NB4 (cell line): ENCODE results near the gene ARHGAP1.

ENCODE experiments used
- POLR2A ChIP-seq: IDR thresholded peaks from 2 replicates; pipeline ENCODE4 v1.6.1; 2011; ENCODE audit warnings: mild to moderate bottlenecking; ENCODE audit not compliant: insufficient read length; ENCODE audit errors: extremely low read depth
- TF ChIP-seq, protein P1 (sequence below): IDR thresholded peaks from one replicate; pipeline ENCODE4 v1.5.1; 2012; ENCODE audit warnings: low read depth, low read length

DNA sequence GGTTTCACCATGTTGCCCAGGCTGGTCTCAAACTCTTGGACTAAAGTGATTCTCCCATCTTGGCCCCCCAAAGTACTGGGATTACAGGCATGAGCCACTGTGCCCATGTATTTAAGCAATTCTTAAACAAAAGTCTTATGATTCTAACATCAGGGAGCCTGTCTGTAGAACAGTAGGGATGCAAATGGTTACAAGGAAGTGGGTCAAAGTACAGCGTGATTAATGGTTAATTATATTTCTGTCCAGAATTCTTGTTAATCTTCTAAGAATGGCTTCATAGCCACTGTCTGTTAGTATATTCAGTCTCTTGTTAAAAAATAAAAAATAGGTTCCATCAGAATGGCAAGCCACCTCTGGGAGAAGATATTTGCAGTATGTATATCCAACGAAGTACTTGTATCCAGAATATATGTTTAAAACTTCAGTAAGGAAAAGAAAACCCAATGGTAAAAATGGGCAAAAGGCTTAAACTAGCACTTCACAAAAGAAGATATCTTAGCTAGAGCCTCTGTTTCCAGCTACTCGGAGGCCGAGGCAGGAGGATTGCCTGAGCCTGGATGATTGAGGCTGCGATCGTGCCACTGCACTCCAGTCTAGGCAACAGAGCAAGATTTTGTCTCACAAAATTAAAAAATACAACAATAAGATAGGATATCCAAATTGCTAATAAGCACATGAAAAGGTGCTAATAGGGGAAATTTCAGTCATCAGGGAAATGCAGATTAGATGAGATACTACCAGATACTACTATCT, 60.2 kb downstream of the ARHGAP1 start:
- TF ChIP-seq, protein P1, sequence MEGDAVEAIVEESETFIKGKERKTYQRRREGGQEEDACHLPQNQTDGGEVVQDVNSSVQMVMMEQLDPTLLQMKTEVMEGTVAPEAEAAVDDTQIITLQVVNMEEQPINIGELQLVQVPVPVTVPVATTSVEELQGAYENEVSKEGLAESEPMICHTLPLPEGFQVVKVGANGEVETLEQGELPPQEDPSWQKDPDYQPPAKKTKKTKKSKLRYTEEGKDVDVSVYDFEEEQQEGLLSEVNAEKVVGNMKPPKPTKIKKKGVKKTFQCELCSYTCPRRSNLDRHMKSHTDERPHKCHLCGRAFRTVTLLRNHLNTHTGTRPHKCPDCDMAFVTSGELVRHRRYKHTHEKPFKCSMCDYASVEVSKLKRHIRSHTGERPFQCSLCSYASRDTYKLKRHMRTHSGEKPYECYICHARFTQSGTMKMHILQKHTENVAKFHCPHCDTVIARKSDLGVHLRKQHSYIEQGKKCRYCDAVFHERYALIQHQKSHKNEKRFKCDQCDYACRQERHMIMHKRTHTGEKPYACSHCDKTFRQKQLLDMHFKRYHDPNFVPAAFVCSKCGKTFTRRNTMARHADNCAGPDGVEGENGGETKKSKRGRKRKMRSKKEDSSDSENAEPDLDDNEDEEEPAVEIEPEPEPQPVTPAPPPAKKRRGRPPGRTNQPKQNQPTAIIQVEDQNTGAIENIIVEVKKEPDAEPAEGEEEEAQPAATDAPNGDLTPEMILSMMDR: no peak
- no peak for TF ChIP-seq POLR2A
